Gastrocnemius medialis (tissue), 4 donors: Measurements from ENCODE around the gene HEXD. TPM values are rescaled to one million over a fixed set of nuclear protein-coding genes. Genes with fewer than 3 reads are reported as not detected.

ENCODE experiments used
- ATAC-seq, 2 donors: fragments of 150-250 bp; one replicate each; pipeline ENCODE4 v1.9.1; 2016
- DNase-seq, 2 donors: peaks; one replicate each; pipeline ENCODE4 v3.0.0-alpha.2; 2019
- H3K27ac ChIP-seq, 4 donors: fragments of 200-600 bp; sonication (generic); 1 replicate in 1 of 4; 2 replicates in 3 of 4; pipeline ENCODE4 v1.5.1; 2016 to 2018; ENCODE audit warnings: mild to moderate bottlenecking in 2 of 4, moderate library complexity in 1 of 4
- H3K27me3 ChIP-seq, 3 donors: fragments of 200-600 bp; sonication (generic) in 2 of 3; 1 replicate in 1 of 3; 2 replicates in 2 of 3; pipeline versions ENCODE4 v1.5.1 to v1.6.0; 2016 to 2019; ENCODE audit warnings: mild to moderate bottlenecking in 1 of 3, moderate library complexity in 1 of 3
- H3K36me3 ChIP-seq, 2 donors: fragments of 200-600 bp; sonication (generic) in 1 of 2; one replicate each; pipeline ENCODE4 v1.5.1; 2017 to 2018
- H3K4me1 ChIP-seq, 2 donors: fragments of 200-600 bp; sonication (generic) in 1 of 2; one replicate each; pipeline ENCODE4 v1.5.1; 2016 to 2017; ENCODE audit warnings: mild to moderate bottlenecking in 2 of 2
- H3K4me3 ChIP-seq, 4 donors: fragments of 200-600 bp; sonication (generic) in 3 of 4; 1 replicate in 1 of 4; 2 replicates in 3 of 4; pipeline ENCODE4 v1.5.1; 2016 to 2019; ENCODE audit warnings: mild to moderate bottlenecking in 2 of 4
- H3K9me3 ChIP-seq, 3 donors: fragments of 200-600 bp; sonication (generic) in 2 of 3; 1 replicate in 1 of 3; 2 replicates in 2 of 3; pipeline ENCODE4 v1.5.1; 2016 to 2019
- CTCF ChIP-seq, 5 experiments: fragments of 450-650 bp in 3 of 5; fragments of 200-600 bp in 2 of 5; sonication (generic) in 2 of 5; IDR thresholded peaks in 4 of 5; conservative IDR thresholded peaks in 1 of 5; 1 replicate in 4 of 5; 2 replicates in 1 of 5; pipeline ENCODE4 v1.5.1; 2016 to 2019; ENCODE audit warnings: antibody characterized with exemption in 5 of 5, mild to moderate bottlenecking in 3 of 5, moderate library complexity in 3 of 5
- POLR2A ChIP-seq, 2 donors: fragments of 450-650 bp; IDR thresholded peaks; one replicate each; pipeline ENCODE4 v1.6.1; 2017; ENCODE audit warnings: antibody characterized with exemption in 2 of 2, mild to moderate bottlenecking in 2 of 2, moderate library complexity in 2 of 2
- in situ Hi-C, 4 donors: fragments of 200-750 bp; cut with MboI; loops; one replicate each; pipeline versions ENCODE4 v1.15.0 to v1.8.0; 2017; ENCODE audit warnings: low sequenced_read_pairs in 4 of 4
- intact Hi-C: fragments of 100-400 bp; cut with DNase I; formaldehyde crosslinking; loops from one replicate; pipeline ENCODE4 v1.15.1; 2023; ENCODE audit warnings: low total_unique reads
- total RNA-seq, 4 donors: library from RNA; depleted of rRNA; stranded (reverse); fragments of >200 nt; gene quantifications; one replicate each; pipeline versions ENCODE4 v1.1.0 to v1.2.3, GENCODE V29; 2016

Gene HEXD
- total RNA-seq, 4 donors from 2014 or later = 15.5 to 35.1 (median 22.5) TPM

- in situ Hi-C loops (no loop called here), intact Hi-C loops (no loop called here)
- peaks cover 0 to 3% of the 10 kb centered on the region in 2 donors for H3K36me3 ChIP-seq
- H3K4me1 ChIP-seq = peaks cover 0 to 10% of the 10 kb centered on the region in 2 donors
- DNase-seq (no peak), ATAC-seq (no peak)
- TF ChIP-seq CTCF (IDR thresholded peaks at IDR 0.05 in 4 of 5, conservative IDR thresholded peaks at IDR 0.05 in 1 of 5) (no peak), POLR2A (IDR thresholded peaks at IDR 0.05) (no peak)
- no peaks in the 10 kb centered on the region for H3K9me3 ChIP-seq
- no peak overlapping the region for H3K4me3 ChIP-seq
- no peaks in the 10 kb centered on the region for H3K27me3 ChIP-seq
- H3K27ac ChIP-seq = no peak overlapping the region
Observed at GRCh38 chr17:82443465-82444283, 25.5 kb downstream of the HEXD start.

- intact Hi-C loops = no loop called here
- DNase-seq (no peak), ATAC-seq (no peak)
- Histone ChIP-seq H3K27me3 (no peaks in the 10 kb centered on the region), H3K27ac (no peak overlapping the region), H3K36me3 (peaks cover 0 to 3% of the 10 kb centered on the region in 2 donors), H3K4me1 (peaks cover under 1 to 16% of the 10 kb centered on the region in 2 donors), H3K9me3 (no peaks in the 10 kb centered on the region), H3K4me3 (no peak overlapping the region)
- in situ Hi-C loops = no loop called here
- no peak for TF ChIP-seq CTCF (IDR thresholded peaks at IDR 0.05 in 4 of 5, conservative IDR thresholded peaks at IDR 0.05 in 1 of 5)
- no peak for TF ChIP-seq POLR2A (IDR thresholded peaks at IDR 0.05)
Observed at GRCh38 chr17:82444284-82444893, 26.2 kb downstream of the HEXD start.

- Histone ChIP-seq H3K4me1 (peaks cover 4 to 21% of the 10 kb centered on the region in 2 donors), H3K9me3 (no peaks in the 10 kb centered on the region), H3K4me3 (no peak overlapping the region), H3K27ac (peak overlapping the region in 2 of 4 donors; percentile 4 to 18), H3K27me3 (no peaks in the 10 kb centered on the region), H3K36me3 (peaks cover 0 to under 1% of the 10 kb centered on the region in 2 donors)
- in situ Hi-C loops (no loop called here), intact Hi-C loops (no loop called here)
- DNase-seq = no peak
- no peak for ATAC-seq
- TF ChIP-seq CTCF (IDR thresholded peaks at IDR 0.05 in 4 of 5, conservative IDR thresholded peaks at IDR 0.05 in 1 of 5) (no peak), POLR2A (IDR thresholded peaks at IDR 0.05) (no peak)
Observed at GRCh38 chr17:82444941-82445521, 26.9 kb downstream of the HEXD start.

GRCh38 chr17:82445542-82445941 is 27.4 kb downstream of the HEXD start:
- Histone ChIP-seq H3K4me3 (no peak overlapping the region), H3K27me3 (no peaks in the 10 kb centered on the region), H3K9me3 (no peaks in the 10 kb centered on the region), H3K36me3 (no peaks in the 10 kb centered on the region), H3K4me1 (peaks cover 4 to 21% of the 10 kb centered on the region in 2 donors), H3K27ac (peak overlapping the region in 2 of 4 donors; percentile 4 to 18)
- intact Hi-C loops (no loop called here), in situ Hi-C loops (no loop called here)
- ATAC-seq = no peak
- no peak for DNase-seq
- TF ChIP-seq CTCF (IDR thresholded peaks at IDR 0.05 in 4 of 5, conservative IDR thresholded peaks at IDR 0.05 in 1 of 5) (no peak), POLR2A (IDR thresholded peaks at IDR 0.05) (no peak)
